Measurements from ENCODE around the gene MMP20. TPM values are rescaled to one million over a fixed set of nuclear protein-coding genes. Genes with fewer than 3 reads are reported as not detected.
A peak's percentile ranks its signal among the peaks of the same experiment; 100 is the strongest.

The MMP20 gene
- total and polyA plus RNA-seq, 2 donors from 2014 or later, result not detected

- no peaks in the 10 kb centered on the region for H3K9me3 ChIP-seq (ENCODE audit: control insufficient read depth in 2 of 3, insufficient read depth in 1 of 3, low read length in 3 of 3)
- intact Hi-C loops (cut with DNase I), result no loop called here
- H3K4me1 ChIP-seq (ENCODE audit: control insufficient read depth in 2 of 3, insufficient read depth in 2 of 3, low read depth in 1 of 3, low read length in 3 of 3), result no peaks in the 10 kb centered on the region
- no peak overlapping the region for H3K9ac ChIP-seq (ENCODE audit: low read length in 3 of 3)
- FAIRE-seq (no peak), DNase-seq (peak in 1 of 5 donors; percentile 14)
- TF ChIP-seq CTCF (IDR thresholded peaks at IDR 0.05; ENCODE audit: borderline replicate concordance, extremely low read depth, insufficient read depth), result no peak
- no peaks in the 10 kb centered on the region for H3K36me3 ChIP-seq (ENCODE audit: control insufficient read depth in 2 of 3, insufficient read depth in 3 of 3, low read length in 3 of 3)
- H3K27me3 ChIP-seq (ENCODE audit: control insufficient read depth, insufficient read depth, low read length), result no peaks in the 10 kb centered on the region
- no peak overlapping the region for H3K27ac ChIP-seq (ENCODE audit: low read depth in 2 of 2, low read length in 2 of 2)
- H3K4me3 ChIP-seq (ENCODE audit: low read length in 3 of 3), result no peak overlapping the region
Measured at GRCh38 chr11:102637731-102638130, 12.6 kb upstream of the MMP20 start.

- intact Hi-C loops (cut with DNase I), result no loop called here
- FAIRE-seq (no peak), DNase-seq (no peak)
- Histone ChIP-seq H3K9me3 (ENCODE audit: control insufficient read depth in 2 of 3, insufficient read depth in 1 of 3, low read length in 3 of 3) (no peaks in the 10 kb centered on the region), H3K27ac (ENCODE audit: low read depth in 2 of 2, low read length in 2 of 2) (no peak overlapping the region), H3K4me3 (ENCODE audit: low read length in 3 of 3) (no peak overlapping the region), H3K36me3 (ENCODE audit: control insufficient read depth in 2 of 3, insufficient read depth in 3 of 3, low read length in 3 of 3) (no peaks in the 10 kb centered on the region), H3K9ac (ENCODE audit: low read length in 3 of 3) (no peak overlapping the region), H3K27me3 (ENCODE audit: control insufficient read depth, insufficient read depth, low read length) (no peaks in the 10 kb centered on the region), H3K4me1 (ENCODE audit: control insufficient read depth in 2 of 3, insufficient read depth in 2 of 3, low read depth in 1 of 3, low read length in 3 of 3) (no peaks in the 10 kb centered on the region)
- no peak for TF ChIP-seq CTCF (IDR thresholded peaks at IDR 0.05; ENCODE audit: borderline replicate concordance, extremely low read depth, insufficient read depth)
Measured at GRCh38 chr11:102633385-102634026, 8.4 kb upstream of the MMP20 start.

- DNase-seq, result no peak
- TF ChIP-seq CTCF (IDR thresholded peaks at IDR 0.05; ENCODE audit: borderline replicate concordance, extremely low read depth, insufficient read depth), result no peak
- no peaks in the 10 kb centered on the region for H3K9me3 ChIP-seq (ENCODE audit: control insufficient read depth in 2 of 3, insufficient read depth in 1 of 3, low read length in 3 of 3)
- no peaks in the 10 kb centered on the region for H3K27me3 ChIP-seq (ENCODE audit: control insufficient read depth, insufficient read depth, low read length)
- H3K36me3 ChIP-seq (ENCODE audit: control insufficient read depth in 2 of 3, insufficient read depth in 3 of 3, low read length in 3 of 3), result no peaks in the 10 kb centered on the region
- no peak overlapping the region for H3K27ac ChIP-seq (ENCODE audit: low read depth in 2 of 2, low read length in 2 of 2)
- intact Hi-C loops (cut with DNase I), result no loop called here
- H3K9ac ChIP-seq (ENCODE audit: low read length in 3 of 3), result no peak overlapping the region
- no peak for FAIRE-seq
- H3K4me3 ChIP-seq (ENCODE audit: low read length in 3 of 3), result no peak overlapping the region
- no peaks in the 10 kb centered on the region for H3K4me1 ChIP-seq (ENCODE audit: control insufficient read depth in 2 of 3, insufficient read depth in 2 of 3, low read depth in 1 of 3, low read length in 3 of 3)
Measured at GRCh38 chr11:102632026-102632425, 6.9 kb upstream of the MMP20 start.

Measured in kidney (tissue), 14 donors.